Mesenchymal stem cell (in vitro differentiated cells and primary cell): ENCODE data around the gene PHKB.
A peak's percentile ranks its signal among the peaks of the same experiment; 100 is the strongest.
"Not testable (repeated sequence)": the region's sequence is repeated elsewhere in the genome, so short reads cannot be mapped to it uniquely, and the experiment has no call there.

Experiments
- DNase-seq: peaks from one replicate; pipeline ENCODE4 v3.0.0-alpha.2; 2013
- H2AFZ ChIP-seq: one replicate; pipeline ENCODE4 v1.6.1; 2013; ENCODE audit warnings: low read depth, mild to moderate bottlenecking, control low read depth, inconsistent platforms, low read length, moderate library complexity
- H2AK5ac ChIP-seq: 2 replicates; pipeline ENCODE4 v1.6.1; 2013; ENCODE audit warnings: low read length, moderate library complexity, mild to moderate bottlenecking, inconsistent platforms; ENCODE audit not compliant: severe bottlenecking
- H2BK120ac ChIP-seq: one replicate; pipeline ENCODE4 v1.6.1; 2013; ENCODE audit warnings: low read depth, mild to moderate bottlenecking, inconsistent platforms, low read length, moderate library complexity
- H2BK12ac ChIP-seq, 2 experiments: one replicate each; pipeline ENCODE4 v1.6.1; 2013; ENCODE audit warnings: inconsistent platforms in 2 of 2, low read length in 2 of 2, mild to moderate bottlenecking in 2 of 2, moderate library complexity in 2 of 2, control low read depth in 1 of 2
- H2BK15ac ChIP-seq: one replicate; pipeline ENCODE4 v1.6.1; 2013; ENCODE audit warnings: mild to moderate bottlenecking, low read depth, inconsistent platforms; ENCODE audit not compliant: poor library complexity, severe bottlenecking
- H2BK5ac ChIP-seq: 2 replicates; pipeline ENCODE4 v1.6.1; 2013; ENCODE audit warnings: low read depth, mild to moderate bottlenecking, low read length, control low read depth, inconsistent platforms; ENCODE audit not compliant: poor library complexity, severe bottlenecking
- H3K14ac ChIP-seq, 2 experiments: one replicate each; pipeline ENCODE4 v1.6.1; 2013; ENCODE audit warnings: inconsistent platforms in 2 of 2, low read length in 2 of 2, control low read depth in 1 of 2, mild to moderate bottlenecking in 1 of 2, moderate library complexity in 1 of 2
- H3K18ac ChIP-seq, 2 experiments: one replicate each; pipeline ENCODE4 v1.6.1; 2013; ENCODE audit warnings: inconsistent platforms in 2 of 2, low read length in 2 of 2, control low read depth in 1 of 2, low read depth in 1 of 2, mild to moderate bottlenecking in 1 of 2
- H3K23ac ChIP-seq, 2 experiments: one replicate each; pipeline ENCODE4 v1.6.1; 2013; ENCODE audit warnings: inconsistent platforms in 2 of 2, low read length in 2 of 2, mild to moderate bottlenecking in 2 of 2, moderate library complexity in 2 of 2, control low read depth in 1 of 2
- H3K27ac ChIP-seq: 2 replicates; pipeline ENCODE4 v1.5.1; 2013; ENCODE audit warnings: mild to moderate bottlenecking, moderate library complexity, low read length, control low read depth, inconsistent platforms; ENCODE audit not compliant: poor library complexity, severe bottlenecking
- H3K27me3 ChIP-seq, 2 experiments: 2 replicates each; pipeline versions ENCODE4 v1.6.1 to v1.7.0; 2013; ENCODE audit warnings: low read length in 2 of 2, mild to moderate bottlenecking in 2 of 2, moderate library complexity in 2 of 2, control low read depth in 1 of 2, inconsistent platforms in 1 of 2; ENCODE audit not compliant: control insufficient read depth in 1 of 2, insufficient read depth in 1 of 2
- H3K36me3 ChIP-seq, 2 experiments: 2 replicates each; pipeline versions ENCODE4 v1.6.1 to v1.7.0; 2013; ENCODE audit warnings: low read length in 2 of 2, control low read depth in 1 of 2, inconsistent platforms in 1 of 2, low read depth in 1 of 2, mild to moderate bottlenecking in 1 of 2; ENCODE audit not compliant: insufficient read depth in 2 of 2, control insufficient read depth in 1 of 2
- H3K4ac ChIP-seq, 2 experiments: one replicate each; pipeline ENCODE4 v1.6.1; 2013; ENCODE audit warnings: inconsistent platforms in 2 of 2, low read length in 2 of 2, mild to moderate bottlenecking in 2 of 2, moderate library complexity in 2 of 2, control low read depth in 1 of 2, low read depth in 1 of 2
- H3K4me1 ChIP-seq: 2 replicates; pipeline ENCODE4 v1.6.1; 2013; ENCODE audit warnings: low read depth, low read length, control low read depth; ENCODE audit not compliant: control insufficient read depth, insufficient read depth
- H3K4me2 ChIP-seq: 2 replicates; pipeline ENCODE4 v1.6.1; 2013; ENCODE audit warnings: low read length, mild to moderate bottlenecking, inconsistent platforms; ENCODE audit not compliant: poor library complexity, severe bottlenecking
- H3K4me3 ChIP-seq, 2 experiments: 2 replicates each; pipeline versions ENCODE4 v1.5.1 to v1.7.0; 2013; ENCODE audit warnings: low read length in 2 of 2, mild to moderate bottlenecking in 2 of 2, control low read depth in 1 of 2, low read depth in 1 of 2; ENCODE audit not compliant: insufficient read depth in 1 of 2
- H3K79me1 ChIP-seq: replicated peaks from 2 replicates; pipeline ENCODE4 v1.6.1; 2013; ENCODE audit warnings: mild to moderate bottlenecking, control low read depth, low read length, inconsistent platforms; ENCODE audit not compliant: poor library complexity, severe bottlenecking
- H3K9ac ChIP-seq: 2 replicates; pipeline ENCODE4 v1.7.0; 2013; ENCODE audit warnings: mild to moderate bottlenecking, low read length, moderate library complexity
- H3K9me3 ChIP-seq: 2 replicates; pipeline ENCODE4 v1.7.0; 2013; ENCODE audit warnings: mild to moderate bottlenecking, low read length; ENCODE audit not compliant: control insufficient read depth
- H4K8ac ChIP-seq: one replicate; pipeline ENCODE4 v1.6.1; 2013; ENCODE audit warnings: inconsistent platforms, mild to moderate bottlenecking, low read length, moderate library complexity
- H4K91ac ChIP-seq: one replicate; pipeline ENCODE4 v1.6.1; 2013; ENCODE audit warnings: mild to moderate bottlenecking, low read length, inconsistent platforms
- WGBS: methylation state at CpG from one replicate; pipeline ENCODE4 v1.1.7; 2013; ENCODE audit warnings: mixed read lengths; 5-methylcytosine and 5-hydroxymethylcytosine counted together

The PHKB gene

GRCh38 chr16:47463771-47464624 is 2.9 kb downstream of the PHKB start:
- no peak overlapping the region for H4K8ac ChIP-seq
- H4K91ac ChIP-seq: no peak overlapping the region
- H2AK5ac ChIP-seq: no peak overlapping the region
- H2BK15ac ChIP-seq: no peak overlapping the region
- no peak for DNase-seq
- no peak overlapping the region for H3K27ac ChIP-seq
- peak overlapping the region in 1 of 2 experiments; percentile 66 for H2BK12ac ChIP-seq
- H3K79me1 ChIP-seq: peaks cover 18% of the 10 kb centered on the region
- H3K9me3 ChIP-seq: no peaks in the 10 kb centered on the region
- peak overlapping the region; percentile 16 for H3K4me2 ChIP-seq
- H3K4ac ChIP-seq: peak overlapping the region in 1 of 2 experiments; percentile 37
- peaks cover 0 to 6% of the 10 kb centered on the region in 2 experiments for H3K36me3 ChIP-seq
- H3K18ac ChIP-seq: no peak overlapping the region
- no peak overlapping the region for H2AFZ ChIP-seq
- H2BK5ac ChIP-seq: no peak overlapping the region
- no peak overlapping the region for H2BK120ac ChIP-seq
- H3K4me1 ChIP-seq: peaks cover 5% of the 10 kb centered on the region
- H3K14ac ChIP-seq: no peak overlapping the region
- H3K27me3 ChIP-seq: no peaks in the 10 kb centered on the region
- no peak overlapping the region for H3K4me3 ChIP-seq
- no peak overlapping the region for H3K23ac ChIP-seq
- H3K9ac ChIP-seq: no peak overlapping the region
- WGBS: 85% methylated on average over 10 of the region's 11 CpGs

DNA sequence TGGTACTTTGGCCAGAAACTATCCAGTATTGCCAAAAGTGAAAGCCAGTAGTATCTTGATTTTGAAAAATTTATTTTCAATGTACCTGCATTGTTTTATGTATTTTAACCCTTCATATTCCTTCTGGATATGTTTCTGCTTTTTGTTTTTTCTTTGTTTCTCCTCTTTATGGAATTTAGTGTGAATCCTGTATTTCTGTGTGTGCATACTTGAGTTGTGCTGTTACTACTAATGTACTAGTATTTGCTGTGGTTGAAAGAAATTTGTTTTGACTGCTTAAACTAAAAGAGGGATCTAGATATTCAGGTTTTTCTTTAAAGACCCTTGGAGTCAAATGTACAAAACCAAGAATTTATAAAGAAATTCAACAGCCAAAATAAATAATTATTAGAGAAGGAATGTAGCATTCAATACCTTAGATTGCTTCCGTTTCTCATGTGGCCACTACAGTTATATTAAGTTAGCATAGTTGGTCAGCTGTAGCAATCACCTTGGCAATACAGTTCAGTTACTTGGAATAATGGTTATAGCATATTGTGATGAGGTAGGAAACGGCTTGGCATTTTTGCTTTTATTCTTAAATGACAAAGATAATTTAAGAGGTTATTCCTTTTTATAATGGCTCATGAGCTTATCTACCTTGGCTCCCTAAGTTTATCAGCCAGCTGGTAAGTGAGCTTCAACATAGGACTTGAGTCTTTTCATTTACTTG is 4.9 kb downstream of the PHKB start:
- no peak overlapping the region for H2BK12ac ChIP-seq
- no peak overlapping the region for H2BK15ac ChIP-seq
- no peak overlapping the region for H4K91ac ChIP-seq
- peaks cover 0 to 6% of the 10 kb centered on the region in 2 experiments for H3K36me3 ChIP-seq
- H3K4ac ChIP-seq: no peak overlapping the region
- H3K4me2 ChIP-seq: no peak overlapping the region
- H2AK5ac ChIP-seq: no peak overlapping the region
- H4K8ac ChIP-seq: no peak overlapping the region
- no peaks in the 10 kb centered on the region for H3K27me3 ChIP-seq
- no peaks in the 10 kb centered on the region for H3K9me3 ChIP-seq
- H3K18ac ChIP-seq: no peak overlapping the region
- H3K14ac ChIP-seq: no peak overlapping the region
- no peak overlapping the region for H2AFZ ChIP-seq
- no peak overlapping the region for H3K4me3 ChIP-seq
- DNase-seq: no peak
- no peak overlapping the region for H3K23ac ChIP-seq
- no peak overlapping the region for H2BK5ac ChIP-seq
- WGBS: 100% methylated on average over 1 of the region's 2 CpGs
- H2BK120ac ChIP-seq: no peak overlapping the region
- H3K79me1 ChIP-seq: peaks cover 21% of the 10 kb centered on the region
- H3K4me1 ChIP-seq: peaks cover 3% of the 10 kb centered on the region
- no peak overlapping the region for H3K27ac ChIP-seq
- H3K9ac ChIP-seq: no peak overlapping the region

- Histone ChIP-seq H2BK15ac (no peak overlapping the region), H4K8ac (no peak overlapping the region), H3K23ac (no peak overlapping the region), H3K18ac (no peak overlapping the region), H3K4me3 (no peak overlapping the region), H2BK12ac (no peak overlapping the region), H3K4ac (no peak overlapping the region), H3K4me2 (no peak overlapping the region), H3K4me1 (peaks cover 1% of the 10 kb centered on the region), H3K79me1 (peaks cover 23% of the 10 kb centered on the region), H3K27ac (no peak overlapping the region), H3K14ac (no peak overlapping the region), H3K9me3 (no peaks in the 10 kb centered on the region), H2AFZ (no peak overlapping the region), H3K36me3 (peaks cover 0 to 6% of the 10 kb centered on the region in 2 experiments), H4K91ac (no peak overlapping the region), H3K27me3 (no peaks in the 10 kb centered on the region), H2AK5ac (no peak overlapping the region), H3K9ac (no peak overlapping the region), H2BK5ac (no peak overlapping the region), H2BK120ac (no peak overlapping the region)
- WGBS: 78% methylated on average over 1 of the region's 2 CpGs
- no peak for DNase-seq
Measured at GRCh38 chr16:47467501-47467900, 6.4 kb downstream of the PHKB start.

DNA sequence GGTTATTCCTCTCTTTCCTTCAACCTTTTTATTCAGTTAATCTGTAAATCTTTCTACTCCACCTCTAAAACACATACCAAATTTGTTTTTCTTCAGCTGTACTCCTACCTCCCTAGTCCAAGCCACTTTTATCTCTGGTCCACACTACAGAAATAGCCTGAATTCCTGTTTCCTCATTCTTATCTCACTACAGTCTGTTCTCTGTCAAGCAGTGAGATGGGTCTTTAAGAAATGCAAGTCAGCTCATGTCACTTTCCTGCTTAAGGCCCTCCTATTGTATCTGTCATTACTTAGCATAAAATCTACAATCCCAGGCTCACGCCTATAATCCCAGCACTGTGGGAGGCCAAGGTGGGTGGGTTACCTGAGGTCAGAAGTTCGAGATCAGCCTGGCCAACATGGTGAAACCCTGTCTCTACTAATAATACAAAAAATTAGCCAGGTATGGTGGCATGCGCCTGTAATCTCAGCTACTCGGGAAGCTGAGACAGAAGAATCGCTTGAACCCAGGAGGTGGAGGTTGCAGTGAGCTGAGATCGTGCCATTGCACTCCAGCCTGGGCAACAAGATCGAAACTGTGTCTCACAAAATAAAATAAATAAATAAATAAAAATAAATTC is 7.0 kb downstream of the PHKB start:
- not testable (repeated sequence) for H3K4me2 ChIP-seq, H2AFZ ChIP-seq, H3K4ac ChIP-seq, H4K8ac ChIP-seq, H3K9me3 ChIP-seq, H3K4me3 ChIP-seq, H3K4me1 ChIP-seq, H3K14ac ChIP-seq, H2AK5ac ChIP-seq, H2BK5ac ChIP-seq, H3K27ac ChIP-seq, H3K36me3 ChIP-seq, H4K91ac ChIP-seq, H2BK15ac ChIP-seq, H3K27me3 ChIP-seq, H3K9ac ChIP-seq, H2BK12ac ChIP-seq, H3K23ac ChIP-seq, H3K18ac ChIP-seq, H2BK120ac ChIP-seq
- H3K79me1 ChIP-seq: peaks cover 26% of the 10 kb centered on the region
- peak; percentile 43 for DNase-seq
- 95% methylated on average over 5 of the region's 7 CpGs for WGBS
